Epithelial cell of proximal tubule (primary cell): ENCODE measurements around the gene MAPKAPK5. TPM values are rescaled to one million over a fixed set of nuclear protein-coding genes. Genes with fewer than 3 reads are reported as not detected.
"Not testable (repeated sequence)": the region's sequence is repeated elsewhere in the genome, so short reads cannot be mapped to it uniquely, and the experiment has no call there.

ENCODE experiments used
- DNase-seq: peaks from one replicate; pipeline ENCODE4 v3.0.0-alpha.2; 2011; ENCODE audit warnings: low read depth
- H3K4me3 ChIP-seq: 2 replicates; pipeline ENCODE4 v1.5.1; 2011; ENCODE audit warnings: low read depth, mild to moderate bottlenecking, low read length
- total RNA-seq: library from RNA; depleted of rRNA; stranded (reverse); fragments of >200 nt; gene quantifications from 2 replicates; pipeline ENCODE4 v1.2.3, GENCODE V29; 2015
- TF ChIP-seq, protein P1 (sequence below): conservative IDR thresholded peaks from 2 replicates; pipeline ENCODE4 v1.5.1; 2012; ENCODE audit warnings: low read depth, mild to moderate bottlenecking, low read length

Gene MAPKAPK5
- total RNA-seq, 1 donor from 2014 or later = 45.0 TPM

DNA sequence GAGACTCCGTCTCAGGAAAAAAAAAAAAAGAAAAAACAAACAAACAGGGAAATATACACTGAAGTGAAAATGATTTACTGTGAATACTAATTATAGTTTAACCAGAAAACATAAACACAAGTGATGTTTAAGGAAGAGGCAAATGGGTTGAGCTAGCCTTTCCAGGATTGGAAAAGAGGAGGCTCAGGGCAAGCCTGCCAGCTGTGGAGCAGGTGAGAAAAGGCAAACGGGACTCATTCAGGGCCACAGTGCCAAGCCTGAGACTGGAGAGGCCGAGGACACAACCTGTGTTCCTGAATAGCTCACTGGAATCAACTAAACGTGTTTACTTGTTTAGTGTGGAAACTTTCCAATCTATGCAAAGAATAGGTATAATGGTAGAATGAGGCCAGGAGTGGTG is 35.7 kb upstream of the MAPKAPK5 start:
- no peak overlapping the region for H3K4me3 ChIP-seq
- TF ChIP-seq, protein P1, sequence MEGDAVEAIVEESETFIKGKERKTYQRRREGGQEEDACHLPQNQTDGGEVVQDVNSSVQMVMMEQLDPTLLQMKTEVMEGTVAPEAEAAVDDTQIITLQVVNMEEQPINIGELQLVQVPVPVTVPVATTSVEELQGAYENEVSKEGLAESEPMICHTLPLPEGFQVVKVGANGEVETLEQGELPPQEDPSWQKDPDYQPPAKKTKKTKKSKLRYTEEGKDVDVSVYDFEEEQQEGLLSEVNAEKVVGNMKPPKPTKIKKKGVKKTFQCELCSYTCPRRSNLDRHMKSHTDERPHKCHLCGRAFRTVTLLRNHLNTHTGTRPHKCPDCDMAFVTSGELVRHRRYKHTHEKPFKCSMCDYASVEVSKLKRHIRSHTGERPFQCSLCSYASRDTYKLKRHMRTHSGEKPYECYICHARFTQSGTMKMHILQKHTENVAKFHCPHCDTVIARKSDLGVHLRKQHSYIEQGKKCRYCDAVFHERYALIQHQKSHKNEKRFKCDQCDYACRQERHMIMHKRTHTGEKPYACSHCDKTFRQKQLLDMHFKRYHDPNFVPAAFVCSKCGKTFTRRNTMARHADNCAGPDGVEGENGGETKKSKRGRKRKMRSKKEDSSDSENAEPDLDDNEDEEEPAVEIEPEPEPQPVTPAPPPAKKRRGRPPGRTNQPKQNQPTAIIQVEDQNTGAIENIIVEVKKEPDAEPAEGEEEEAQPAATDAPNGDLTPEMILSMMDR = no peak
- DNase-seq = no peak

DNA sequence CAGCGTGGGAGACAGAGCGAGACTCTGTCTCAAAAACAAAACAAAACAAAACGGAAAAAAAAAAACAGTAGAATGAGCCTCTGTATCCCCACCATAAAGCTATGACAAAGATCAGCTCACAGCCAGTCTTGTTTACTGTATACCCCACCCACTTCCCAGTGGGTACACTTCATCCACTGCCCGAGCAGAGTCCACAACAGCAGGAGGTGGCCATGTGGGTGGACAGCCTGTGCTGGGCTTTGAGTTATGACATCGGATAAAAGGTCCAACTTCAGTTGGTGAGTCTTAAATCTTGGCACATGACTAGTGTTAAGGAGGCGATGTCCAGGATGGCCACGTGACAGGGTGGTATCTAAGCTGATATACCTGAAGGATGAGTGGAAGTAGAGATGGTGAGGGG is 34.8 kb upstream of the MAPKAPK5 start:
- DNase-seq = no peak

GRCh38 chr12:111812881-111813741 is 28.9 kb upstream of the MAPKAPK5 start:
- no peak overlapping the region for H3K4me3 ChIP-seq
- TF ChIP-seq, protein P1 = peak; percentile 91
- DNase-seq = no peak

More for the DNA sequence above, 34.8 kb upstream of the MAPKAPK5 start:
- TF ChIP-seq, protein P1 = no peak
- no peak overlapping the region for H3K4me3 ChIP-seq

DNA sequence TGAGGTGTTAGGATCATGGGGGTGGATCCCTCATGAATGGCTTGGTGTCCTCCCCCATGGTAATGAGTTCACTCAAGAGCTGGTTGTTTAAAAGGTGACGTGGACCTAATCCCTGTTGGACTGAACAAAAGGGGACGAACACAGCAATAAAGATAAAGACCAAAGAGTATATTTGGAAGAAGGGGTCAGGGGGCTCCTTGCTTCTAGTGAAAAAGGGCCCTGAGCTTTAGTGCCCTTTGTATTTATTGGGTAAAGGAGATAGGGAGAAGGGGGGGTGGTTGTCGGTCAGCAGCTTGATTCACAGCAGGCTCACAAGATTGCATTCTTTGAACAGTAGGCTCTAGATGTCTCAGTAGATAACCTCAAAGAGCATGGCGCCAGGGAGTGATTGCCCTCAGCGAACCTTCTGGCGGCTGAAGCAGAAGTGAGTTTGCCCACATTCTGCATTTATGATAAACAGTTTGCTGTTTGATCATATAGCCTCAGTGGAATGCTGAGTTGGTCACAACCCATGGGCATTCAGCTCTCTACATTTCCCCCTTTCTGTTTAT is 25.9 kb upstream of the MAPKAPK5 start:
- no peak overlapping the region for H3K4me3 ChIP-seq
- TF ChIP-seq, protein P1 = no peak

GRCh38 chr12:111816898-111817297 is 25.1 kb upstream of the MAPKAPK5 start:
- not testable (repeated sequence) for H3K4me3 ChIP-seq, DNase-seq

More for the DNA sequence above, 25.9 kb upstream of the MAPKAPK5 start:
- no peak for DNase-seq

- no peak for DNase-seq
- TF ChIP-seq, protein P1 = no peak
- no peak overlapping the region for H3K4me3 ChIP-seq
These were observed 23.7 kb upstream of the MAPKAPK5 start for GRCh38 chr12:111818340-111818739.

GRCh38 chr12:111819191-111820158 is 22.6 kb upstream of the MAPKAPK5 start:
- H3K4me3 ChIP-seq = no peak overlapping the region
- TF ChIP-seq, protein P1 = no peak
- DNase-seq = no peak

GRCh38 chr12:111820828-111821227 is 21.2 kb upstream of the MAPKAPK5 start:
- H3K4me3 ChIP-seq, DNase-seq: not testable (repeated sequence)
